CD14-positive monocyte (primary cell): ENCODE data around the gene DDX46. TPM values are rescaled to one million over a fixed set of nuclear protein-coding genes. Genes with fewer than 3 reads are reported as not detected.

Experiments
- DNase-seq, 3 donors: peaks; one replicate each; pipeline ENCODE4 v3.0.0-alpha.2; 2011 to 2022
- H2AFZ ChIP-seq: 2 replicates; pipeline ENCODE4 v1.6.0; 2012; ENCODE audit warnings: mild to moderate bottlenecking, low read depth, low read length, inconsistent platforms; ENCODE audit not compliant: insufficient read depth, poor library complexity, severe bottlenecking
- H3K27ac ChIP-seq, 2 donors: 1 replicate in 1 of 2; 2 replicates in 1 of 2; pipeline ENCODE4 v1.5.1; 2012 to 2013; ENCODE audit warnings: low read length in 2 of 2, control low read depth in 1 of 2, inconsistent platforms in 1 of 2, low read depth in 1 of 2, mild to moderate bottlenecking in 1 of 2
- H3K27me3 ChIP-seq, 2 donors: one replicate each; pipeline versions ENCODE4 v1.6.0 to v1.6.1; 2011 to 2013; ENCODE audit warnings: low read length in 2 of 2; ENCODE audit not compliant: control insufficient read depth in 2 of 2, insufficient read depth in 2 of 2
- H3K36me3 ChIP-seq, 2 donors: replicated peaks in 1 of 2; 1 replicate in 1 of 2; 2 replicates in 1 of 2; pipeline versions ENCODE4 v1.5.1 to v1.6.1; 2012 to 2013; ENCODE audit warnings: low read length in 2 of 2, control low read depth in 1 of 2, inconsistent platforms in 1 of 2, mild to moderate bottlenecking in 1 of 2; ENCODE audit not compliant: insufficient read depth in 2 of 2, control insufficient read depth in 1 of 2
- H3K4me1 ChIP-seq, 2 donors: 1 replicate in 1 of 2; 2 replicates in 1 of 2; pipeline versions ENCODE4 v1.5.1 to v1.6.1; 2012 to 2013; ENCODE audit warnings: low read length in 2 of 2, control low read depth in 1 of 2, inconsistent platforms in 1 of 2, mild to moderate bottlenecking in 1 of 2, moderate library complexity in 1 of 2; ENCODE audit not compliant: insufficient read depth in 2 of 2, control insufficient read depth in 1 of 2
- H3K4me2 ChIP-seq: replicated peaks from 2 replicates; pipeline ENCODE3; 2012; ENCODE audit warnings: low read length, moderate library complexity, mild to moderate bottlenecking; ENCODE audit not compliant: poor library complexity, severe bottlenecking; ENCODE audit errors: extremely low read depth
- H3K4me3 ChIP-seq, 3 experiments: fragments of 200-600 bp in 1 of 3; sonication (generic) in 1 of 3; replicated peaks in 1 of 3; 1 replicate in 2 of 3; 2 replicates in 1 of 3; pipeline ENCODE4 v1.5.1; 2011 to 2013; ENCODE audit warnings: low read length in 3 of 3, mild to moderate bottlenecking in 3 of 3, control low read depth in 2 of 3, low read depth in 2 of 3, inconsistent platforms in 1 of 3, moderate library complexity in 1 of 3
- H3K79me2 ChIP-seq: 2 replicates; pipeline ENCODE4 v1.6.0; 2012; ENCODE audit warnings: mild to moderate bottlenecking, control low read depth, inconsistent platforms, low read length, moderate library complexity; ENCODE audit not compliant: insufficient read depth
- H3K9ac ChIP-seq: 2 replicates; pipeline ENCODE4 v1.6.0; 2017; ENCODE audit warnings: low read length, mild to moderate bottlenecking; ENCODE audit not compliant: insufficient read depth, poor library complexity, severe bottlenecking
- H3K9me3 ChIP-seq, 2 donors: replicated peaks in 1 of 2; 1 replicate in 1 of 2; 2 replicates in 1 of 2; pipeline versions ENCODE4 v1.5.1 to v1.6.1; 2012 to 2013; ENCODE audit warnings: low read length in 2 of 2, control low read depth in 1 of 2; ENCODE audit not compliant: control insufficient read depth in 1 of 2, insufficient read depth in 1 of 2
- H4K20me1 ChIP-seq: 2 replicates; pipeline ENCODE4 v1.6.0; 2012; ENCODE audit warnings: mild to moderate bottlenecking, low read length, control low read depth, moderate library complexity; ENCODE audit not compliant: insufficient read depth
- H3K27ac Mint-ChIP-seq, 7 donors: one replicate each; pipeline ENCODE4 v1.8.0; 2020; ENCODE audit warnings: mild to moderate bottlenecking in 7 of 7, mixed read lengths in 7 of 7, moderate library complexity in 6 of 7, inconsistent platforms in 2 of 7
- H3K27me3 Mint-ChIP-seq, 3 donors: one replicate each; pipeline ENCODE4 v1.8.0; 2021 to 2022; ENCODE audit warnings: low read depth in 3 of 3, mild to moderate bottlenecking in 3 of 3, mixed read lengths in 3 of 3, moderate library complexity in 3 of 3, inconsistent platforms in 1 of 3
- H3K36me3 Mint-ChIP-seq, 2 donors: one replicate each; pipeline ENCODE4 v1.8.0; 2020; ENCODE audit warnings: mixed read lengths in 2 of 2, inconsistent platforms in 1 of 2, mild to moderate bottlenecking in 1 of 2
- H3K4me1 Mint-ChIP-seq: one replicate; pipeline ENCODE4 v1.8.0; 2020; ENCODE audit warnings: mild to moderate bottlenecking, mixed read lengths
- H3K4me3 Mint-ChIP-seq, 2 donors: one replicate each; pipeline ENCODE4 v1.8.0; 2020; ENCODE audit warnings: mild to moderate bottlenecking in 2 of 2, mixed read lengths in 2 of 2, moderate library complexity in 1 of 2
- H3K9me3 Mint-ChIP-seq, 7 donors: one replicate each; pipeline ENCODE4 v1.8.0; 2020 to 2022; ENCODE audit warnings: mixed read lengths in 7 of 7, mild to moderate bottlenecking in 6 of 7, moderate library complexity in 6 of 7, inconsistent platforms in 2 of 7
- CTCF ChIP-seq: fragments of 200-600 bp; IDR thresholded peaks from one replicate; pipeline ENCODE4 v1.8.0; 2022; ENCODE audit warnings: antibody characterized with exemption, mild to moderate bottlenecking
- WGBS: methylation state at CpG from one replicate; pipeline ENCODE4 v1.1.5; 2013; ENCODE audit warnings: missing lambda C conversion rate; ENCODE audit not compliant: insufficient coverage; 5-methylcytosine and 5-hydroxymethylcytosine counted together
- intact Hi-C, 2 donors: fragments of 100-400 bp; cut with micrococcal nuclease; formaldehyde crosslinking; loops; one replicate each; pipeline versions ENCODE4 v1.15.0 to v1.15.1; 2023
- polyA plus RNA-seq, 3 donors: library from polyadenylated mRNA; depleted of rRNA in 1 of 3; unstranded in 2 of 3; stranded (reverse) in 1 of 3; fragments of 300-500 nt in 2 of 3; fragments of >200 nt in 1 of 3; fragmentation: Illumina TruSeq in 2 of 3; gene quantifications; 1 replicate in 2 of 3; 2 replicates in 1 of 3; pipeline ENCODE4 v1.2.3, GENCODE V29; 2012 to 2021

Gene DDX46
- polyA plus RNA-seq, 3 donors, result 7.6 to 22.3 (median 11.8) TPM

- no peaks in the 10 kb centered on the region for H3K79me2 ChIP-seq
- no peaks in the 10 kb centered on the region for H3K27me3 ChIP-seq
- peak overlapping the region in 6 of 7 donors; percentile 58 to 84 (median 64) for H3K27ac Mint-ChIP-seq
- peak; percentile 9 to 31 (median 12) for DNase-seq
- peaks cover 14% of the 10 kb centered on the region for H3K4me1 Mint-ChIP-seq
- H3K9me3 ChIP-seq, result no peaks in the 10 kb centered on the region
- peaks cover 4% of the 10 kb centered on the region for H4K20me1 ChIP-seq
- no peak overlapping the region for H3K4me3 Mint-ChIP-seq
- no peak for TF ChIP-seq CTCF
- H3K36me3 ChIP-seq, result peaks cover 56 to 90% of the 10 kb centered on the region in 2 donors
- H3K36me3 Mint-ChIP-seq, result peaks cover 74 to 89% of the 10 kb centered on the region in 2 donors
- intact Hi-C loops, result no loop called here
- no peak overlapping the region for H2AFZ ChIP-seq
- peaks cover 6 to 12% of the 10 kb centered on the region in 2 donors for H3K4me1 ChIP-seq
- peaks cover 0 to 2% (median 2%) of the 10 kb centered on the region in 3 donors for H3K27me3 Mint-ChIP-seq
- H3K4me3 ChIP-seq, result no peak overlapping the region
- no peaks in the 10 kb centered on the region for H3K9me3 Mint-ChIP-seq
- H3K27ac ChIP-seq, result no peak overlapping the region
- H3K9ac ChIP-seq, result no peak overlapping the region
- no peak overlapping the region for H3K4me2 ChIP-seq
Observed at GRCh38 chr5:134813827-134814226, 55.2 kb downstream of the DDX46 start.

- Histone ChIP-seq H2AFZ (no peak overlapping the region), H3K36me3 (peaks cover 61 to 89% of the 10 kb centered on the region in 2 donors), H3K9me3 (no peaks in the 10 kb centered on the region), H3K27ac (no peak overlapping the region), H3K27me3 (no peaks in the 10 kb centered on the region), H3K9ac (no peak overlapping the region), H3K4me1 (peaks cover 6 to 12% of the 10 kb centered on the region in 2 donors), H3K79me2 (no peaks in the 10 kb centered on the region), H4K20me1 (peaks cover 4% of the 10 kb centered on the region), H3K4me2 (no peak overlapping the region), H3K4me3 (no peak overlapping the region)
- intact Hi-C loops, result loop anchor here in 1 of 2 donors (5.0 kb wide), 1 partner anchor 35 kb away; no protein-coding TSS in a partner anchor
- H3K36me3 Mint-ChIP-seq, result peaks cover 76 to 89% of the 10 kb centered on the region in 2 donors
- H3K27ac Mint-ChIP-seq, result no peak overlapping the region
- peaks cover 0 to 4% (median 2%) of the 10 kb centered on the region in 3 donors for H3K27me3 Mint-ChIP-seq
- no peak for DNase-seq
- H3K4me3 Mint-ChIP-seq, result no peak overlapping the region
- no peak for TF ChIP-seq CTCF
- peaks cover 0 to 3% (median 0%) of the 10 kb centered on the region in 7 donors for H3K9me3 Mint-ChIP-seq
- WGBS, result 100% methylated on average over 1 of the region's 4 CpGs
- peaks cover 14% of the 10 kb centered on the region for H3K4me1 Mint-ChIP-seq
Observed at GRCh38 chr5:134817006-134817405, 58.4 kb downstream of the DDX46 start.
